Naive thymus-derived CD4-positive, alpha-beta T cell (primary cell): Measurements from ENCODE around the gene MAP3K4. TPM values are rescaled to one million over a fixed set of nuclear protein-coding genes. Genes with fewer than 3 reads are reported as not detected.

Experiments used
- ATAC-seq: fragments of 150-1000 bp; cut with Tn5 transposase; 2 replicates; pipeline ENCODE4 v1.10.0; 2021; ENCODE audit warnings: mild to moderate bottlenecking, moderate library complexity
- CTCF ChIA-PET: fragments of 350-600 bp; sonication (Branson Sonifier 250); formaldehyde crosslinking; loops from one replicate; lab custom pipeline; 2021; ENCODE audit warnings: antibody characterized with exemption; lab: Charles Lee
- POLR2A ChIA-PET: fragments of 350-600 bp; sonication (Branson Sonifier 250); formaldehyde crosslinking; loops from one replicate; lab custom pipeline; 2021; ENCODE audit warnings: antibody characterized with exemption, inconsistent platforms; lab: Charles Lee
- DNase-seq, 9 donors: peaks; one replicate each; pipeline versions ENCODE4 v3.0.0 to v3.0.0-alpha.2; 2020 to 2022; ENCODE audit warnings: mixed read lengths in 1 of 9
- H3K27ac ChIP-seq: one replicate; pipeline ENCODE4 v1.7.0; 2013; ENCODE audit warnings: mild to moderate bottlenecking, low read depth, low read length, moderate library complexity
- H3K27me3 ChIP-seq, 2 donors: one replicate each; pipeline ENCODE4 v1.7.0; 2013; ENCODE audit warnings: low read length in 2 of 2, mild to moderate bottlenecking in 2 of 2, moderate library complexity in 2 of 2; ENCODE audit not compliant: control insufficient read depth in 2 of 2, insufficient read depth in 2 of 2
- H3K36me3 ChIP-seq, 3 experiments: 1 replicate in 2 of 3; 2 replicates in 1 of 3; pipeline ENCODE4 v1.7.0; 2013; ENCODE audit warnings: low read length in 3 of 3, mild to moderate bottlenecking in 3 of 3, moderate library complexity in 1 of 3; ENCODE audit not compliant: insufficient read depth in 3 of 3, control insufficient read depth in 2 of 3
- H3K4me1 ChIP-seq, 2 donors: one replicate each; pipeline ENCODE4 v1.7.0; 2013; ENCODE audit warnings: low read length in 2 of 2, mild to moderate bottlenecking in 2 of 2, moderate library complexity in 1 of 2; ENCODE audit not compliant: control insufficient read depth in 2 of 2, insufficient read depth in 2 of 2
- H3K4me3 ChIP-seq: 2 replicates; pipeline ENCODE4 v1.7.0; 2013; ENCODE audit warnings: mild to moderate bottlenecking, low read length
- H3K9me3 ChIP-seq, 3 experiments: 1 replicate in 2 of 3; 2 replicates in 1 of 3; pipeline ENCODE4 v1.7.0; 2013; ENCODE audit warnings: low read length in 3 of 3; ENCODE audit not compliant: control insufficient read depth in 2 of 3
- H3K27ac Mint-ChIP-seq, 9 donors: one replicate each; pipeline ENCODE4 v1.8.0; 2020 to 2022; ENCODE audit warnings: mixed read lengths in 9 of 9, mild to moderate bottlenecking in 8 of 9, moderate library complexity in 5 of 9, inconsistent platforms in 2 of 9
- H3K27me3 Mint-ChIP-seq, 5 donors: one replicate each; pipeline ENCODE4 v1.8.0; 2021 to 2022; ENCODE audit warnings: mixed read lengths in 5 of 5, mild to moderate bottlenecking in 1 of 5
- H3K36me3 Mint-ChIP-seq, 5 donors: one replicate each; pipeline ENCODE4 v1.8.0; 2020 to 2022; ENCODE audit warnings: mixed read lengths in 5 of 5, mild to moderate bottlenecking in 3 of 5, inconsistent platforms in 1 of 5
- H3K4me1 Mint-ChIP-seq, 7 donors: one replicate each; pipeline ENCODE4 v1.8.0; 2020 to 2022; ENCODE audit warnings: mixed read lengths in 7 of 7, mild to moderate bottlenecking in 3 of 7, inconsistent platforms in 1 of 7
- H3K4me3 Mint-ChIP-seq, 10 donors: one replicate each; pipeline ENCODE4 v1.8.0; 2020 to 2022; ENCODE audit warnings: mild to moderate bottlenecking in 10 of 10, mixed read lengths in 10 of 10, moderate library complexity in 6 of 10, inconsistent platforms in 2 of 10
- H3K9me3 Mint-ChIP-seq, 11 donors: one replicate each; pipeline ENCODE4 v1.8.0; 2020 to 2022; ENCODE audit warnings: mixed read lengths in 11 of 11, mild to moderate bottlenecking in 4 of 11, inconsistent platforms in 1 of 11, moderate library complexity in 1 of 11
- intact Hi-C, 2 donors: fragments of 100-400 bp; cut with micrococcal nuclease; formaldehyde crosslinking; loops; one replicate each; pipeline ENCODE4 v1.15.1; 2023
- polyA plus RNA-seq, 2 donors: library from polyadenylated mRNA; unstranded; fragments of 300-500 nt; fragmentation: Illumina TruSeq; gene quantifications; one replicate each; pipeline ENCODE4 v1.2.3, GENCODE V29; 2021
- total RNA-seq, 6 experiments: library from RNA in 5 of 6; stranded (reverse) in 5 of 6; gene quantifications; 1 replicate in 5 of 6; 2 replicates in 1 of 6; pipeline ENCODE4 v1.2.3 and lab custom pipeline; 2021 to 2026

Gene MAP3K4
- total and polyA plus RNA-seq, 7 experiments from 2014 or later, result 4.5 to 81.2 (median 55.4) TPM

GRCh38 chr6:161125591-161125990 is 134.0 kb downstream of the MAP3K4 start:
- no peak for ATAC-seq
- POLR2A ChIA-PET, result no interaction called here

GRCh38 chr6:161127071-161127740 is 135.6 kb downstream of the MAP3K4 start:
- CTCF ChIA-PET, result no interaction called here
- peaks cover 20 to 71% (median 55%) of the 10 kb centered on the region in 5 donors for H3K36me3 Mint-ChIP-seq
- Histone ChIP-seq H3K4me3 (no peak overlapping the region), H3K4me1 (no peaks in the 10 kb centered on the region), H3K27ac (no peak overlapping the region), H3K27me3 (no peaks in the 10 kb centered on the region), H3K36me3 (peaks cover 0 to 10% (median 5%) of the 10 kb centered on the region in 3 experiments), H3K9me3 (peaks cover 0 to 14% (median 0%) of the 10 kb centered on the region in 3 experiments)
- no peak overlapping the region for H3K4me3 Mint-ChIP-seq
- H3K4me1 Mint-ChIP-seq, result peaks cover 9 to 33% (median 19%) of the 10 kb centered on the region in 7 donors
- H3K27ac Mint-ChIP-seq, result peak overlapping the region in 4 of 9 donors; percentile 11 to 83 (median 34)
- POLR2A ChIA-PET, result no interaction called here
- no peaks in the 10 kb centered on the region for H3K27me3 Mint-ChIP-seq
- DNase-seq (no peak), ATAC-seq (no peak)
- peaks cover 7 to 40% (median 22%) of the 10 kb centered on the region in 11 donors for H3K9me3 Mint-ChIP-seq
- intact Hi-C loops, result no loop called here

More at GRCh38 chr6:161125591-161125990, 134.0 kb downstream of the MAP3K4 start:
- no peaks in the 10 kb centered on the region for H3K27me3 Mint-ChIP-seq
- Histone ChIP-seq H3K36me3 (peaks cover 0 to 18% (median 5%) of the 10 kb centered on the region in 3 experiments), H3K27me3 (no peaks in the 10 kb centered on the region), H3K9me3 (peaks cover 0 to 14% (median 0%) of the 10 kb centered on the region in 3 experiments), H3K4me1 (no peaks in the 10 kb centered on the region), H3K27ac (no peak overlapping the region), H3K4me3 (no peak overlapping the region)
- H3K4me3 Mint-ChIP-seq, result no peak overlapping the region
- no peak overlapping the region for H3K27ac Mint-ChIP-seq
- peaks cover 9 to 33% (median 19%) of the 10 kb centered on the region in 7 donors for H3K4me1 Mint-ChIP-seq
- DNase-seq, result no peak
- H3K36me3 Mint-ChIP-seq, result peaks cover 26 to 85% (median 71%) of the 10 kb centered on the region in 5 donors
- peaks cover 9 to 53% (median 27%) of the 10 kb centered on the region in 11 donors for H3K9me3 Mint-ChIP-seq
- CTCF ChIA-PET, result no interaction called here
- intact Hi-C loops, result no loop called here

GRCh38 chr6:161128230-161128629 is 136.7 kb downstream of the MAP3K4 start:
- Mint-ChIP-seq H3K4me3 (peak overlapping the region in 1 of 10 donors; percentile 12), H3K4me1 (peaks cover 9 to 33% (median 19%) of the 10 kb centered on the region in 7 donors), H3K36me3 (peaks cover 19 to 61% (median 44%) of the 10 kb centered on the region in 5 donors), H3K9me3 (peaks cover 5 to 30% (median 20%) of the 10 kb centered on the region in 11 donors), H3K27me3 (no peaks in the 10 kb centered on the region), H3K27ac (peak overlapping the region in 6 of 9 donors; percentile 1 to 65 (median 40))
- intact Hi-C loops, result loop anchor here in 1 of 2 donors (2.0 kb wide), 1 partner anchor 17 kb away; no protein-coding TSS in a partner anchor
- peak; percentile 46 for ATAC-seq
- POLR2A ChIA-PET, result no interaction called here
- Histone ChIP-seq H3K4me3 (no peak overlapping the region), H3K9me3 (peaks cover 0 to 7% (median 0%) of the 10 kb centered on the region in 3 experiments), H3K27me3 (no peaks in the 10 kb centered on the region), H3K36me3 (peaks cover 0 to 10% (median 2%) of the 10 kb centered on the region in 3 experiments), H3K4me1 (no peaks in the 10 kb centered on the region), H3K27ac (no peak overlapping the region)
- DNase-seq, result peak in 1 of 9 donors; percentile 5
- CTCF ChIA-PET, result interaction anchor here (0.6 kb wide), 1 partner anchor 35 kb away, joined by 3 read pairs; no protein-coding TSS in a partner anchor

GRCh38 chr6:161128680-161129196 is 137.2 kb downstream of the MAP3K4 start:
- DNase-seq (no peak), ATAC-seq (peak; percentile 37)
- H3K27ac ChIP-seq, result no peak overlapping the region
- POLR2A ChIA-PET, result no interaction called here
- Mint-ChIP-seq H3K4me1 (peaks cover 9 to 33% (median 19%) of the 10 kb centered on the region in 7 donors), H3K36me3 (peaks cover 17 to 56% (median 39%) of the 10 kb centered on the region in 5 donors), H3K4me3 (peak overlapping the region in 2 of 10 donors; percentile 14 to 24), H3K27ac (peak overlapping the region; percentile 4 to 70 (median 31)), H3K9me3 (peaks cover 5 to 25% (median 15%) of the 10 kb centered on the region in 11 donors), H3K27me3 (no peaks in the 10 kb centered on the region)
- no peaks in the 10 kb centered on the region for H3K27me3 ChIP-seq
- CTCF ChIA-PET, result interaction anchor here (0.6 kb wide), 1 partner anchor 34 kb away, joined by 3 read pairs; no protein-coding TSS in a partner anchor
- H3K36me3 ChIP-seq, result peaks cover 0 to 10% (median 0%) of the 10 kb centered on the region in 3 experiments
- intact Hi-C loops, result loop anchor here in 1 of 2 donors (2.0 kb wide), 1 partner anchor 18 kb away; no protein-coding TSS in a partner anchor
- no peak overlapping the region for H3K4me3 ChIP-seq
- no peaks in the 10 kb centered on the region for H3K4me1 ChIP-seq
- peaks cover 0 to 2% (median 0%) of the 10 kb centered on the region in 3 experiments for H3K9me3 ChIP-seq

- peaks cover 5 to 39% (median 25%) of the 10 kb centered on the region in 5 donors for H3K36me3 Mint-ChIP-seq
Observed at GRCh38 chr6:161130541-161130940, 139.0 kb downstream of the MAP3K4 start.

GRCh38 chr6:161130967-161131766 is 139.6 kb downstream of the MAP3K4 start:
- Histone ChIP-seq H3K27ac (no peak overlapping the region), H3K9me3 (no peaks in the 10 kb centered on the region), H3K36me3 (peaks cover 0 to 5% (median 0%) of the 10 kb centered on the region in 3 experiments), H3K4me1 (no peaks in the 10 kb centered on the region), H3K27me3 (no peaks in the 10 kb centered on the region), H3K4me3 (no peak overlapping the region)
- H3K9me3 Mint-ChIP-seq, result peaks cover 0 to 3% (median 0%) of the 10 kb centered on the region in 11 donors
- H3K27ac Mint-ChIP-seq, result peak overlapping the region in 1 of 9 donors; percentile 19
- no peaks in the 10 kb centered on the region for H3K27me3 Mint-ChIP-seq
- ChIA-PET CTCF (no interaction called here), POLR2A (no interaction called here)
- intact Hi-C loops, result no loop called here
- no peak for DNase-seq
- peaks cover 5 to 33% (median 18%) of the 10 kb centered on the region in 5 donors for H3K36me3 Mint-ChIP-seq
- H3K4me1 Mint-ChIP-seq, result peaks cover 9 to 24% (median 19%) of the 10 kb centered on the region in 7 donors
- H3K4me3 Mint-ChIP-seq, result no peak overlapping the region
- ATAC-seq, result no peak

More at GRCh38 chr6:161130541-161130940, 139.0 kb downstream of the MAP3K4 start:
- H3K27me3 ChIP-seq, result no peaks in the 10 kb centered on the region
- Mint-ChIP-seq H3K9me3 (peaks cover 0 to 7% (median 0%) of the 10 kb centered on the region in 11 donors), H3K27ac (peak overlapping the region in 1 of 9 donors; percentile 43), H3K4me1 (peaks cover 9 to 24% (median 19%) of the 10 kb centered on the region in 7 donors), H3K4me3 (no peak overlapping the region), H3K27me3 (no peaks in the 10 kb centered on the region)
- POLR2A ChIA-PET, result no interaction called here
- H3K4me3 ChIP-seq, result no peak overlapping the region
- CTCF ChIA-PET, result no interaction called here
- DNase-seq (no peak), ATAC-seq (no peak)
- peaks cover 0 to 7% (median 0%) of the 10 kb centered on the region in 3 experiments for H3K36me3 ChIP-seq
- H3K4me1 ChIP-seq, result no peaks in the 10 kb centered on the region
- intact Hi-C loops, result no loop called here
- no peak overlapping the region for H3K27ac ChIP-seq
- H3K9me3 ChIP-seq, result no peaks in the 10 kb centered on the region
